ENCODE data around the gene DYNC2I2.
"Not testable (repeated sequence)": the region's sequence is repeated elsewhere in the genome, so short reads cannot be mapped to it uniquely, and the experiment has no call there.

The DYNC2I2 gene

DNA sequence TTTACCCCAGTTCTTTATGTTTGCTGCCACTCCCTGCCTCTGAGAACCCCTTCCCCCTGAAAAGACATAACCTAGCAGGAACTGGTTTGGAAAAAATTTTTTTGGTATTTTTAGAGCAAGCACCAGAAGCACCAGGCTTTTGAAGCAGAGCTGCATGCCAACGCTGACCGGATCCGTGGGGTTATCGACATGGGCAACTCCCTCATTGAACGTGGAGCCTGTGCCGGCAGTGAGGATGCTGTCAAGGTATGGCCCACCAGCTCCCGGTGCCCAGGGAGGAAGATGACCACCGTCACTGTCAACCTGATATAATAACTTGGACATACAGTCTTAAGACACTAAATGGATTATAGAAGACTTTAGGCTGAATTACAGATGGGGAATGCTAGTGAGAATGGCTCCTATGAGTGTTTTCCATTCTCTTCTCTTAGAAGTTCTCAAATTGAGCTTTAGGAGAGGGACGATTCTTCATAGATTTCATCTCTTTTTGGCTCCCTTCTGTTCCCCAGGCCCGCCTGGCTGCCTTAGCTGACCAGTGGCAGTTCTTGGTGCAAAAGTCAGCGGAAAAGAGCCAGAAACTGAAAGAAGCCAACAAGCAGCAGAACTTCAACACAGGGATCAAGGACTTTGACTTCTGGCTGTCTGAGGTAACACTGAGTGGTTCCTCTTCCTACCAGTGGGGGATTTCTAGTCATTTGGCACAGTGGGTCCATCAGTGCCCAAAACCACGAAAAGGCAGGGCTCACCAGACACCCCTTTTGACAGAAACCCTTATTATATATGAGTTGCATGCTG is 44.9 kb downstream of the DYNC2I2 start:
- no peak for DNase-seq

DNA sequence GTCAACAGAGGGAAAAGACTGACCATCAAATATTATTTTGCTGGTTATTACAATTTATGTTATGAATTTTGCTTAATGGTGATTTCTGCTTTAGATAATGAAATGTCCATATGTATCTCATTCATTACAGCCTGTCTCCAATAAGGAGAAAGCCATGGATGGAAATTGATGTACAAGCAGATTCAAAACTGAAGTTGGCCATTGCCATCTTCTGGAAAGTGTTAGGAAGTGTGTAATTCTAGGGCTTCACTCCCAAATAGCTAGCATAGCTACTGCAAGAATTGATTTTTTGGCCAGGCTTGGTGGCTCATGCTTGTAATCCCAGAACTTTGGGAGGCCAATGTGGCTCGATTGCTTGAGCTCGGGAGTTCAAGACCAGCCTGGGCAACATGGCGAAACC is 45.8 kb downstream of the DYNC2I2 start:
- no peak for DNase-seq

DNA sequence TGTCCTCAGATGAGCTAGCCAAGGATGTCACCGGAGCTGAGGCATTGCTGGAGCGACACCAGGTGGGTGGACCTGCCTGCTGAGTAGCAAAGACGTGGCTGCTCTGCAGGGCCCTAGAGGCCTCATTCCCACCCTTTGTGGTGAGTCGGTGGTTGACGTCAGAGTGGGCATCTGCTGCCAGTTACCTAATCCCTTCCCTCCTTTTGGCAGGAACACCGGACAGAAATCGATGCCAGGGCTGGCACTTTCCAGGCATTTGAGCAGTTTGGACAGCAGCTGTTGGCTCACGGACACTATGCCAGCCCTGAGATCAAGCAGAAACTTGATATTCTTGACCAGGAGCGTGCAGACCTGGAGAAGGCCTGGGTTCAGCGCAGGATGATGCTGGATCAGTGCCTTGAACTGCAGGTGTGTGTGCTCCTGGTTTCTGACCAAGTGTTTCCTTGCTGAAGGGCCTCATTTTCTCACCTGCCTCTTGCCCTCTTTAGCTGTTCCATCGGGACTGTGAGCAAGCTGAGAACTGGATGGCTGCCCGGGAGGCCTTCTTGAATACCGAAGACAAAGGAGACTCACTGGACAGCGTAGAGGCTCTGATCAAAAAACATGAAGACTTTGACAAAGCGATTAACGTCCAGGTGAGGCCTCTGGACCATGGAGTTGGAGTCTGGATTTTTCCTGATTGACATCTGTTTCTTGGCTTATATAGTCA is 48.9 kb downstream of the DYNC2I2 start:
- DNase-seq: peak; percentile 82

DNA sequence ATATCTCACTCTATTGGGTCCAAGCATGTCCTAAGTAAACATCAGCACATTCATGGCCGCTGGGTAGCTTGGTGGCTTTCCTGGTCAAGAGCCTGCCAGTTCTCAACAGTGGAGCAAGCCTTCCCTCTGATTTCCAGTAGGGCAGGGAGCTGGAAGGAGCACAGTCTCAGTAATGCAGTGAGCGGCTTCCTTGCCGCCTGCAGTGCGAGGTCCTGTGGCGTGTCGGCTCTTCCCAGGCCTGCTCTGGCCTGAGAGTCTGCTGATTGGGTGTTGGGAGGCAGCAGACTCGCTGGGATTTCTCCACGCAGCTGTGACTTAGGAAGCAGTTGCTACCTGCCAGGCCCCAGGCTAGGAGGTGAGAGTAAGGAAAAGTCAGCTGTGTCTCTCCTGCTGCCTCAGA is 53.0 kb downstream of the DYNC2I2 start:
- no peak for DNase-seq

DNA sequence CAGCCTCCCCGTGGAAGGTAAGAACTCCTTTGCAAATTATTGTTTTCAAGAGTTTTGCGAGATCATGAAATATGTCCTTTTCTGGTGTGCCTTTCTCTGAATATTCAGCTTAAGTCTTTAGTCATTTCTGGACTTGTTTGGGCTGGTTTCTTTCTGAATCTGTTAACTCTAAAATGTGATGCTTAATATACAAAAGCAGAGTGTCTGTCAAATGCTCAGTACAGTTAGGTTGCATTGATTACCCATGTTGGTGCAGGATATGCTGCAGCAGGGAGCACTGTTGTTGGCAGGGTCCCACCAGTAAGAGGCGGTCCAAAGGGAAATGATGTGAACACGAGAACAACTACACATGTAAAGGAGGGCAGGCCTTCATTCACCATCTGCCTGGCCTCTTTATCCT is 56.5 kb downstream of the DYNC2I2 start:
- DNase-seq: no peak

DNA sequence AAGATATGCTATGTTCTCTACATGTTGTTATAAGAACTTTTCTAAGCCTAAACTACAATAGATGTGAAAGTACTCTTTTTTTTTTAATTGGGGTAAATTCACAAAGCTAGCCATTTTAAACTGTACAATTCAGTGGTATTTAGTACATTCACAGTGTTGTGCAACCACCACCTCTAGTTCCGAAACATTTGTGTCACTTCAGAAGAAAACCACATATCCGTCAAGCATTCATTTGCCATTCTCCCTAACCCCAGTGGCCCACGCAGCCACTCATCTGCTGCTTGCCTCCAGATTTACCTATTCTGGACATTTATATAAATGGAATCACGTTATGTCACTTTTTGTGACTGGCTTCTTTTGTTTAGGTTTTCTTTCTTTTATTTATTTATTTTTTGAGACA is 61.2 kb downstream of the DYNC2I2 start:
- no peak for DNase-seq

DNA sequence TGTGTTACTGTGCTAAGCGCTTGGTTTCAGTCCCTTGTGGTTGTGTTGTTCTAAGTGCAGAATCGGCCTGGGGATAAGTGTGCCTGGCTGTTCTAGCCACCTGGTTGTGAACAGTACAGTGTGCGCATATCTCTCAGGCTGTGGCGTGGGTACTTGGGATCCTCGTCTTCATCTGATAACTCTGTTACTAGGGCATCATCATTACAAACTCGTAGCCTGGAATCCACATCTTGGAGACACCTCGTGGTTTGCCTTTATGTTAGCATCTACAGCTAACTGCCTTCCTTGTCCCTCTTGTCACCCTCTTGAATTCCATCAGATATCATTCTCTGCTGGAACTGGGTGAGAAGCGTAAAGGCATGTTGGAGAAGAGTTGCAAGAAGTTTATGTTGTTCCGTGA is 62.8 kb downstream of the DYNC2I2 start:
- DNase-seq: no peak

DNA sequence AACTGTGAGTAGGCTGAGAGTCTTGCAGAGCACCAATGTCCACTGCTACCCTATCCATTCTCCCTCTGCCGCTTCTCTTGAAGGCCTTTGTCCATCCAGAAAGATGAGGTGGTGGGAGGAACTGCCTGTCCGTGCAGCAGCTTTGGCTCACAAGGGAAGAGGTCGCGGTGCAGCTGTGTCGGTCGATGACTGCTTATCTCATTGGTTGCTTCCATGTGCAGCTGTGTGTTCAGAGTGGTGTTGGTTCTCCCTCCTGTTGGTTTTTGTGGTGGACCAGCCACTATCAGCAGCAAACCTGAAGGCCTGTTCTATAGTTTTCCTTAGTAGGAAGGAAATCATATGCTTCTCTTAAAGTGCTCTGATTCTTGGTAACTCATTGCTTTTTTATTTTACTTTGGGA is 63.6 kb downstream of the DYNC2I2 start:
- no peak for DNase-seq

DNA sequence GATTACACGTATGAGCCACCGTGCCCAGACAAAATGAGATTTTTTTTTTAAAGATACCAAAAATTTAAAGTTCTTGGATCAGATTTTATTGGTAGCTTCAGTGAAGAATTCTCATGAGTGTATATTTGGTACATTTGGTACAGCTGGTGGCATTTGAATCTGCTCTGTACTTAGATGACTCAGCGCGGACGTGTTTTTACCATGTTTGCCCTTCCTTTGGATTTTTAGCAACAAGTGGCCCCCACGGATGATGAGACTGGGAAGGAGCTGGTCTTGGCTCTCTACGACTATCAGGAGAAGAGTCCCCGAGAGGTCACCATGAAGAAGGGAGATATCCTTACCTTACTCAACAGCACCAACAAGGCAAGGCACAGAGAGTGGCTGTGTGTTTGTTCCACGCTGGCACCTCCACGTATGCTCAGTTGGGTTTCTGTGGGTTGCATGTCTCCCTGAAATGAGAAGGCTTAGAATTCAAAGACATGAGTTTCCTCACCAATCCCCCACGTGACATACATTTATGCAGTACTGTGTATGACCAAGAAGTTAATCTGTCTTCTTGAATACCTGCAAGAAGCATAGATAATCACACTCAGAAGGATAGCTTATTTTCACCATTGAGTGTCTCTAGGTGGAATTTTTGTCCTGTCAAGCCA is 67.9 kb downstream of the DYNC2I2 start:
- DNase-seq: no peak

DNA sequence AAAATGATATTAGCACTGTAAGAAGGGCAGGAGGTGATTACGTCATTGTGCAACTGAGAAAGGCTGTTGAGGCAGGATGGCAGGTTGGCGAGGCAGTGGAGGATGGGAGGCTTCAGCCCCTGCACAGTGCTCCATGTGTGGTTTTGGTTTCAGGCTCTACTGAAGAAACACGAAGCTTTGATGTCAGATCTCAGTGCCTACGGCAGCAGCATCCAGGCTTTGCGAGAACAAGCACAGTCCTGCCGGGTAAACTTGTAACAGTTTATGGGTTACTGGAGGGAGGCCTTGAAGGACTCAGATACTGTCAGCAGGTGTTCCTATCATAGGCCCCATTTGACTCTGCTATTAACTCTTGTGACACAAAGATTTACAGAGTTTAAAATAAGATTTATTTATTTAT is 69.2 kb downstream of the DYNC2I2 start:
- DNase-seq: no peak

DNA sequence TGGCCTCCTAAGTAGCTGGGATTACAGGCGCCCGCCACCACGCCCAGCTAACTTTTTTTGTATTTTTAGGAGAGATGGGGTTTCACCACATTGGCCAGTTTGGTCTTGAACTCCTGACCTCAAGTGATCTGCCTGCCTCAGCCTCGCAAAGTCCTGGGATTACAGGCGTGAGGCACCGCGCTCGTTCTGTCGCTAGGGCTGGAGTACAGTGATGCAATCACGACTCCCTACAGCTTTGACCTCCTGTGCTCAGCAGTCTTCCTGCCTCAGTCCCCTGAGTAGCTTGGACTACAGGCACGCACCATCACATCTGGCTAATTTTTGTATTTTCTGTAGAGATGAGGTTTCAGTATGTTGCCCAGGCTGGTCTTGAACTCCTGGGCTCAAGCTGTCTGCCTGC is 69.7 kb downstream of the DYNC2I2 start:
- DNase-seq: not testable (repeated sequence)

DNA sequence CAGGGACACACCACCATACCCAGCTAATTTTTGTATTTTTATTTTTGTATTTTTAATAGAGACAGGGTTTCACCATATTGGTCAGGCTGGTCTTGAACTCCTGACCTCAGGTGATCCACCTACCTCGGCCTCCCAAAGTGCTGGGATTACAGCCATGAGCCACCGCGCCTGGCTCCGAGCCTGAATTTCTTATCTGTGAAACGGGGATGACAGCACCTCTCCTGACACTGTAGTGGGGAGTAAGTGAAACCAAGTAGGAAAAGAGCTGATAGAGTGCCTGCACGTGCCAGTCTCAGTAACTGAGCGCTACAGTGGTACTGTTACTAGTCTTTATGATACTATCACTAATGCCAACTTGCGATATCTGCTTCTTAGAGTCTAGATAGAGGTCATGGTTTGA is 71.5 kb downstream of the DYNC2I2 start:
- not testable (repeated sequence) for DNase-seq
